SK-N-SH treated with all-trans-retinoic acid at 6 μM for 48 hours (cell line): ENCODE measurements around the gene COL4A5.

Experiments used
- ATAC-seq: fragments of 200-7000 bp; cut with Tn5 transposase; 3 replicates; pipeline ENCODE4 v1.9.1; 2020; ENCODE audit warnings: mild to moderate bottlenecking, moderate library complexity
- ARNTL ChIP-seq: fragments of 450-650 bp; formaldehyde crosslinking; IDR thresholded peaks from 2 replicates; pipeline ENCODE4 v1.5.0; 2020; ENCODE audit warnings: low read depth, mild to moderate bottlenecking, moderate library complexity, borderline replicate concordance
- BACH2 ChIP-seq: fragments of 250-450 bp; sonication (Bioruptor Pico); IDR thresholded peaks from 2 replicates; pipeline ENCODE4 v1.9.0; 2021; ENCODE audit warnings: mild to moderate bottlenecking, borderline replicate concordance
- CSDC2 ChIP-seq: fragments of 250-450 bp; sonication (Bioruptor Pico); IDR thresholded peaks from 2 replicates; pipeline ENCODE4 v1.5.0; 2020; ENCODE audit warnings: mild to moderate bottlenecking, moderate library complexity
- CSRNP3 ChIP-seq: fragments of 250-450 bp; sonication (Bioruptor Pico); IDR thresholded peaks from 2 replicates; pipeline ENCODE4 v1.5.1; 2021; ENCODE audit warnings: mild to moderate bottlenecking, moderate library complexity
- GLIS3 ChIP-seq: fragments of 250-450 bp; sonication (Bioruptor Pico); IDR thresholded peaks from 2 replicates; pipeline ENCODE4 v1.5.0; 2020; ENCODE audit warnings: mild to moderate bottlenecking, moderate library complexity
- ISL1 ChIP-seq: fragments of 250-450 bp; sonication (Bioruptor Pico); IDR thresholded peaks from 2 replicates; pipeline ENCODE4 v2.1.2; 2022; ENCODE audit warnings: mild to moderate bottlenecking, moderate library complexity
- OSR1 ChIP-seq: fragments of 250-450 bp; sonication (Bioruptor Pico); IDR thresholded peaks from 2 replicates; pipeline ENCODE4 v1.8.0; 2022; ENCODE audit warnings: moderate library complexity, mild to moderate bottlenecking, inconsistent platforms
- PATZ1 ChIP-seq: fragments of 250-450 bp; sonication (Bioruptor Pico); IDR thresholded peaks from 2 replicates; pipeline ENCODE4 v1.8.0; 2020; ENCODE audit warnings: mild to moderate bottlenecking, moderate library complexity, borderline replicate concordance
- PPARA ChIP-seq: fragments of 250-450 bp; sonication (Bioruptor Pico); IDR thresholded peaks from 2 replicates; pipeline ENCODE4 v1.5.0; 2020; ENCODE audit warnings: mild to moderate bottlenecking, borderline replicate concordance
- SNAI2 ChIP-seq: fragments of 250-450 bp; sonication (Bioruptor Pico); IDR thresholded peaks from 2 replicates; pipeline ENCODE4 v1.5.0; 2020; ENCODE audit warnings: mild to moderate bottlenecking, moderate library complexity
- TCF4 ChIP-seq: fragments of 250-450 bp; sonication (Bioruptor Pico); IDR thresholded peaks from 2 replicates; pipeline ENCODE4 v1.8.0; 2021; ENCODE audit warnings: mild to moderate bottlenecking, moderate library complexity, borderline replicate concordance
- TOX ChIP-seq: fragments of 250-450 bp; sonication (Bioruptor Pico); IDR thresholded peaks from 2 replicates; pipeline ENCODE4 v1.8.0; 2021; ENCODE audit warnings: mild to moderate bottlenecking, moderate library complexity, borderline replicate concordance
- ZC3H10 ChIP-seq: fragments of 250-450 bp; sonication (Bioruptor Pico); IDR thresholded peaks from 2 replicates; pipeline ENCODE4 v1.5.1; 2021; ENCODE audit warnings: mild to moderate bottlenecking, moderate library complexity
- ZFP3 ChIP-seq: fragments of 250-450 bp; sonication (Bioruptor Pico); IDR thresholded peaks from 2 replicates; pipeline ENCODE4 v1.5.0; 2020; ENCODE audit warnings: mild to moderate bottlenecking, moderate library complexity
- ZFP30 ChIP-seq: fragments of 450-650 bp; formaldehyde crosslinking; IDR thresholded peaks from 2 replicates; pipeline ENCODE4 v1.5.0; 2022; ENCODE audit warnings: mild to moderate bottlenecking, moderate library complexity
- ZNF565 ChIP-seq: fragments of 450-650 bp; formaldehyde crosslinking; conservative IDR thresholded peaks from 2 replicates; pipeline ENCODE4 v1.5.0; 2020; ENCODE audit warnings: low read depth, mild to moderate bottlenecking, moderate library complexity
- ZNF70 ChIP-seq: fragments of 450-650 bp; formaldehyde crosslinking; IDR thresholded peaks from 2 replicates; pipeline ENCODE4 v1.5.0; 2020; ENCODE audit warnings: mild to moderate bottlenecking, moderate library complexity
- ZNF8 ChIP-seq: fragments of 450-650 bp; formaldehyde crosslinking; IDR thresholded peaks from 2 replicates; pipeline ENCODE4 v1.5.0; 2020; ENCODE audit warnings: mild to moderate bottlenecking, moderate library complexity
- TF ChIP-seq, protein P1 (sequence below): fragments of 250-450 bp; sonication (Bioruptor Pico); IDR thresholded peaks from 2 replicates; pipeline ENCODE4 v1.8.0; 2021; ENCODE audit warnings: low read depth, mild to moderate bottlenecking, moderate library complexity, borderline replicate concordance
- TF ChIP-seq, protein P2 (sequence below): fragments of 250-450 bp; sonication (Bioruptor Pico); IDR thresholded peaks from 2 replicates; pipeline ENCODE4 v1.5.1; 2020; ENCODE audit warnings: low read depth, mild to moderate bottlenecking, moderate library complexity

Gene COL4A5

GRCh38 chrX:108610141-108610540 lies 170.5 kb downstream of the COL4A5 start:
- TF ChIP-seq BACH2 (CRISPR knock-in tag), result no peak
- TF ChIP-seq GLIS3, result no peak
- TF ChIP-seq PATZ1, result no peak
- TF ChIP-seq ZNF8 (CRISPR knock-in tag), result no peak
- no peak for TF ChIP-seq ZFP3
- no peak for TF ChIP-seq TCF4 (CRISPR knock-in tag)
- TF ChIP-seq, protein P1, sequence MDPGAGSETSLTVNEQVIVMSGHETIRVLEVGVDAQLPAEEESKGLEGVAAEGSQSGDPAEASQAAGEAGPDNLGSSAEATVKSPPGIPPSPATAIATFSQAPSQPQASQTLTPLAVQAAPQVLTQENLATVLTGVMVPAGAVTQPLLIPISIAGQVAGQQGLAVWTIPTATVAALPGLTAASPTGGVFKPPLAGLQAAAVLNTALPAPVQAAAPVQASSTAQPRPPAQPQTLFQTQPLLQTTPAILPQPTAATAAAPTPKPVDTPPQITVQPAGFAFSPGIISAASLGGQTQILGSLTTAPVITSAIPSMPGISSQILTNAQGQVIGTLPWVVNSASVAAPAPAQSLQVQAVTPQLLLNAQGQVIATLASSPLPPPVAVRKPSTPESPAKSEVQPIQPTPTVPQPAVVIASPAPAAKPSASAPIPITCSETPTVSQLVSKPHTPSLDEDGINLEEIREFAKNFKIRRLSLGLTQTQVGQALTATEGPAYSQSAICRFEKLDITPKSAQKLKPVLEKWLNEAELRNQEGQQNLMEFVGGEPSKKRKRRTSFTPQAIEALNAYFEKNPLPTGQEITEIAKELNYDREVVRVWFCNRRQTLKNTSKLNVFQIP, result no peak
- TF ChIP-seq PPARA, result no peak
- TF ChIP-seq ZC3H10 (CRISPR knock-in tag), result no peak
- TF ChIP-seq, all 23 proteins: peak for 0
- no peak for ATAC-seq

GRCh38 chrX:108614616-108615015 lies 175.0 kb downstream of the COL4A5 start:
- no peak for ATAC-seq
- TF ChIP-seq CSRNP3 (CRISPR knock-in tag), result no peak
- TF ChIP-seq ZNF8 (CRISPR knock-in tag), result no peak
- no peak for TF ChIP-seq ARNTL
- TF ChIP-seq, protein P2, sequence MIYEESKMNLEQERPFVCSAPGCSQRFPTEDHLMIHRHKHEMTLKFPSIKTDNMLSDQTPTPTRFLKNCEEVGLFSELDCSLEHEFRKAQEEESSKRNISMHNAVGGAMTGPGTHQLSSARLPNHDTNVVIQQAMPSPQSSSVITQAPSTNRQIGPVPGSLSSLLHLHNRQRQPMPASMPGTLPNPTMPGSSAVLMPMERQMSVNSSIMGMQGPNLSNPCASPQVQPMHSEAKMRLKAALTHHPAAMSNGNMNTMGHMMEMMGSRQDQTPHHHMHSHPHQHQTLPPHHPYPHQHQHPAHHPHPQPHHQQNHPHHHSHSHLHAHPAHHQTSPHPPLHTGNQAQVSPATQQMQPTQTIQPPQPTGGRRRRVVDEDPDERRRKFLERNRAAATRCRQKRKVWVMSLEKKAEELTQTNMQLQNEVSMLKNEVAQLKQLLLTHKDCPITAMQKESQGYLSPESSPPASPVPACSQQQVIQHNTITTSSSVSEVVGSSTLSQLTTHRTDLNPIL (CRISPR knock-in tag), result no peak
- no peak for TF ChIP-seq ZFP3
- no peak for TF ChIP-seq ISL1 (CRISPR knock-in tag)
- TF ChIP-seq SNAI2, result no peak
- no peak for TF ChIP-seq GLIS3
- TF ChIP-seq BACH2 (CRISPR knock-in tag), result no peak
- TF ChIP-seq TOX (CRISPR knock-in tag), result no peak
- TF ChIP-seq OSR1 (CRISPR knock-in tag), result no peak
- no peak for TF ChIP-seq PATZ1
- no peak for TF ChIP-seq PPARA
- TF ChIP-seq ZC3H10 (CRISPR knock-in tag), result no peak
- no peak for TF ChIP-seq ZNF565 (CRISPR knock-in tag)
- no peak for TF ChIP-seq CSDC2
- TF ChIP-seq ZNF70 (CRISPR knock-in tag), result no peak
- TF ChIP-seq, protein P1, result no peak
- TF ChIP-seq TCF4 (CRISPR knock-in tag), result no peak
- TF ChIP-seq ZFP30, result no peak

GRCh38 chrX:108640817-108641216 lies 201.2 kb downstream of the COL4A5 start:
- TF ChIP-seq ZNF565 (CRISPR knock-in tag) (no peak), PPARA (no peak), TOX (CRISPR knock-in tag) (no peak), CSRNP3 (CRISPR knock-in tag) (no peak), SNAI2 (no peak)
- ATAC-seq, result no peak
